Type B pancreatic cell (in vitro differentiated cells): ENCODE data around the gene NPW. TPM values are rescaled to one million over a fixed set of nuclear protein-coding genes. Genes with fewer than 3 reads are reported as not detected.
A peak's percentile ranks its signal among the peaks of the same experiment; 100 is the strongest.

Source experiments
- DNase-seq: peaks from one replicate; pipeline ENCODE4 v3.0.0; 2021; ENCODE audit warnings: mixed read lengths; ENCODE audit not compliant: unreplicated experiment; ENCODE audit errors: extremely low spot score
- H3K27ac Mint-ChIP-seq: 2 replicates; pipeline ENCODE4 v1.8.0; 2021; ENCODE audit warnings: mild to moderate bottlenecking, mixed read lengths
- H3K27me3 Mint-ChIP-seq: 2 replicates; pipeline ENCODE4 v1.8.0; 2021; ENCODE audit warnings: mixed read lengths
- H3K36me3 Mint-ChIP-seq: 2 replicates; pipeline ENCODE4 v1.8.0; 2021; ENCODE audit warnings: mixed read lengths
- H3K4me1 Mint-ChIP-seq: one replicate; pipeline ENCODE4 v1.8.0; 2021; ENCODE audit warnings: mixed read lengths; ENCODE audit not compliant: unreplicated experiment
- H3K4me3 Mint-ChIP-seq: 2 replicates; pipeline ENCODE4 v1.8.0; 2021; ENCODE audit warnings: mild to moderate bottlenecking, mixed read lengths
- H3K9me3 Mint-ChIP-seq: 2 replicates; pipeline ENCODE4 v1.8.0; 2021; ENCODE audit warnings: mixed read lengths
- CTCF ChIP-seq: fragments of 200-600 bp; sonication (generic); conservative IDR thresholded peaks from 2 replicates; pipeline ENCODE4 v1.5.0; 2021; ENCODE audit warnings: antibody characterized with exemption, mild to moderate bottlenecking
- total RNA-seq: library from RNA; stranded (reverse); gene quantifications from 2 replicates; pipeline ENCODE4 v1.2.1, GENCODE V29; 2021; ENCODE audit warnings: low replicate concordance

The NPW gene
- total RNA-seq, 1 donor from 2014 or later = 4.7 TPM

DNA sequence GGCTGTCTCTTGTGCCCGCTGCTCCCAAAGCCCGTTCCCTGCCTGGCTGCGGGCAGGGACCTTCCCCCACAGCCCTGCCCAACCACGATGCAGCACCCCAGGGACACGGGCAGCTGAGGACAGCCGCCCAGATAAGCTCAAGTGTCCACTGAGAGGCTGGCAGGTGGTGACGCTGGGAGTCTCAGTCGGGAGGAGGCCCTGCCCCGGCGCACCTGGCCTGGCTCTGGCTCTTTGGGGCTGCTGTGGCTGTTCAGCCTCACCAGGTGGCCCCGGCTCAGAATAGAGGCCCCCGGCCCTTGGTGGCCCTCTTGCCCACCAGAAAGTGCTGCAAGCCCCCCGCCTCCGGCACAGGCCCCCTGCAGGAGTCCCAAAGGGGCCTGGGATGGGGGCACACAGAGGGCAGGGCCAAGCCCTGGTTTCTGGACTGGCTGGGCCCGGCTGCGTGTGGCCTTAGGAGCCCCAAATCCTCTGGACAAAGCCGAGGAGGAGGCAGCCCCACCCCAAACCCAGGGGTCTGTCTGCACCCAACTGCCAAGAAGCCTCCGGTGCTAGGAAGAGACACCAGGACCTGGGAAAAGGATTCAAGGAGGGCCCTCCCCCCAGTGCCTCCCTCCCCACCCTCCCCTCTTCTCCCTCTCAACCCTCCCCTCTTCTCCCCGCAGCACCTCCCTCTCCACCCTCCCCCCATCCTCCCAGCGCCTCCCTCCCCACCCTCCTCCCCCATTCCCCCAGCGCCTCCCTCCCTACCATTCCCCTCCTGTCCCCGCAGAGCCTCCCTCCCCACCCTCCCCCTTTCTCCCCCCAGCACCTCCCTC, 22.8 kb downstream of the NPW start:
- Mint-ChIP-seq H3K9me3 (no peaks in the 10 kb centered on the region), H3K27ac (no peak overlapping the region), H3K4me3 (no peak overlapping the region), H3K27me3 (no peaks in the 10 kb centered on the region), H3K36me3 (peaks cover 3% of the 10 kb centered on the region), H3K4me1 (peaks cover 19% of the 10 kb centered on the region)
- no peak for DNase-seq
- TF ChIP-seq CTCF = no peak

DNA sequence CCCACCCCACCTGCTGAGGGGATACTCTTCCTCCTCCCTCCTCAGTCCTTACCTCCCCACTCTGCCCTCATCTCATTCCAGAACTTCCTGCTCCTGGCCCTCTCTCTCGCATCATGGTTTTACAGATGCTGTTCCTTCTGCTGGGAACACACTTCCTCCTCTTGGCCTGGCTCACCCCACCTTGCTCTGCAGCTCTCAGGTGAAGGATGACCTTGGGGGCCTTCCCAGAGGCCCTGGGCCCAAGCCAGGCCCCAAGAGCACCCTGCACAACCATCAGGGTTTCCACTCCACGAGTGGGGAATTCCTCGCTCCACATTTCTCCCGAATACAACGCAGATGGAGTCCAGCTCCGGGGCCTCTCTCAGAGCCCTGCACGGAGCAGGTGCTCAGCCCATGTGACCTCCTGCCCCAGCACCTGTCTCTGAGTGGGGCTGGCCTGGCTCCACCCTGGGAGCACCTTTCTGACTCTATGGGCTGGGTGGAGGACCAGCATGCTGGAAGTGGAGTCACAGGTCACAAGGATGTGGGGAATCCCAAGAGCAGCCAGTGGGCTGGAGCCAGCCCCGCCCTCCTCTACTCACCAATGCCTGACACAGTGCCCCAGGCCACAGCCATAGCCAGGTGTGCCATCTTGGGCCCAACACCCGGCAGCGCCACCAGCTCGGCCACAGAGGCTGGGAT, 23.5 kb downstream of the NPW start:
- DNase-seq = no peak
- H3K27ac Mint-ChIP-seq = peak overlapping the region; percentile 70
- TF ChIP-seq CTCF = no peak
- H3K36me3 Mint-ChIP-seq = peaks cover 3% of the 10 kb centered on the region
- no peak overlapping the region for H3K4me3 Mint-ChIP-seq
- H3K27me3 Mint-ChIP-seq = no peaks in the 10 kb centered on the region
- H3K9me3 Mint-ChIP-seq = no peaks in the 10 kb centered on the region
- peaks cover 19% of the 10 kb centered on the region for H3K4me1 Mint-ChIP-seq

DNA sequence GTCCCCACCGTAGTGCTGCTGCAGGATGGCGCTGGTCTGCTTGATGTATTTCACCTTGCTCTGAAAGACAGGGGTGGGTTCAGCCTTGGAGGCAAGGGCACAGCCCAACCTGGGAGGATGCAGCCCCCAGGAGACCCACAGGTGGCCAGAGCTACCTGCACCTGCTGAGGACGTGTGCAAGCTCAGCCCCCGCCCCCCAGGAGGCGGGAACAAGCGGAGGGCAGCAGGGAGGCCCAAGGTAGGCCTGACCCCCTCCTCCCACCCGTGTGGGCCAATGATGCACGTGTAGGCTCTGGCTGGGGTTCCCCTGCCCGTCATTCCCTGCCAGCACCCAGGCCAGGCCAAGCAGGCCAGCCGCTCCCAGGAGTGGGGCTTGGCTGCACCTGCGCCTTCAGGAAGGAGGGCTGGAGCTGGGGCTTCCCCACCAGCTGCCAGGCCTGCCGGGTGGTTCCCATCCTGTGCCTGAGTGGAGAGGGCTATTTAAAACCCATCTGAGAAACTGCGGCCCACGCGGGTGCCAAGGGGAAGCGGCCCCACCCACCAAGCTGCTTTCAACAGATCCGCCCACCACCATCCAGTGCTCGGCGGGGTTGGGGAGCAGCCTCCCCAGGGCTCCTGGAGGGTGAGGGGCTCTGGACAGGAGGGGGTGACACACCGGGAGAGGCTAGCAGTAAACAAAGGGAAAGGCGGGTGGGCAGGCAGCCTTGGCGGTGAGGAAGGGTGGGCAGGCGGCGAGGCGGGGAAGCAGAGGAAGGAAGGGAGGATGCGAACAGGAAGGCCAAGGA, 24.3 kb downstream of the NPW start:
- peaks cover 23% of the 10 kb centered on the region for H3K4me1 Mint-ChIP-seq
- no peaks in the 10 kb centered on the region for H3K9me3 Mint-ChIP-seq
- peaks cover 3% of the 10 kb centered on the region for H3K36me3 Mint-ChIP-seq
- no peak overlapping the region for H3K27ac Mint-ChIP-seq
- TF ChIP-seq CTCF = no peak
- no peak for DNase-seq
- H3K4me3 Mint-ChIP-seq = no peak overlapping the region
- no peaks in the 10 kb centered on the region for H3K27me3 Mint-ChIP-seq

- H3K36me3 Mint-ChIP-seq = peaks cover 3% of the 10 kb centered on the region
- H3K27ac Mint-ChIP-seq = no peak overlapping the region
- DNase-seq = no peak
- peaks cover 17% of the 10 kb centered on the region for H3K4me1 Mint-ChIP-seq
- H3K27me3 Mint-ChIP-seq = no peaks in the 10 kb centered on the region
- no peak overlapping the region for H3K4me3 Mint-ChIP-seq
- TF ChIP-seq CTCF = no peak
- H3K9me3 Mint-ChIP-seq = no peaks in the 10 kb centered on the region
These were observed 25.0 kb downstream of the NPW start for GRCh38 chr16:2044541-2044940.

DNA sequence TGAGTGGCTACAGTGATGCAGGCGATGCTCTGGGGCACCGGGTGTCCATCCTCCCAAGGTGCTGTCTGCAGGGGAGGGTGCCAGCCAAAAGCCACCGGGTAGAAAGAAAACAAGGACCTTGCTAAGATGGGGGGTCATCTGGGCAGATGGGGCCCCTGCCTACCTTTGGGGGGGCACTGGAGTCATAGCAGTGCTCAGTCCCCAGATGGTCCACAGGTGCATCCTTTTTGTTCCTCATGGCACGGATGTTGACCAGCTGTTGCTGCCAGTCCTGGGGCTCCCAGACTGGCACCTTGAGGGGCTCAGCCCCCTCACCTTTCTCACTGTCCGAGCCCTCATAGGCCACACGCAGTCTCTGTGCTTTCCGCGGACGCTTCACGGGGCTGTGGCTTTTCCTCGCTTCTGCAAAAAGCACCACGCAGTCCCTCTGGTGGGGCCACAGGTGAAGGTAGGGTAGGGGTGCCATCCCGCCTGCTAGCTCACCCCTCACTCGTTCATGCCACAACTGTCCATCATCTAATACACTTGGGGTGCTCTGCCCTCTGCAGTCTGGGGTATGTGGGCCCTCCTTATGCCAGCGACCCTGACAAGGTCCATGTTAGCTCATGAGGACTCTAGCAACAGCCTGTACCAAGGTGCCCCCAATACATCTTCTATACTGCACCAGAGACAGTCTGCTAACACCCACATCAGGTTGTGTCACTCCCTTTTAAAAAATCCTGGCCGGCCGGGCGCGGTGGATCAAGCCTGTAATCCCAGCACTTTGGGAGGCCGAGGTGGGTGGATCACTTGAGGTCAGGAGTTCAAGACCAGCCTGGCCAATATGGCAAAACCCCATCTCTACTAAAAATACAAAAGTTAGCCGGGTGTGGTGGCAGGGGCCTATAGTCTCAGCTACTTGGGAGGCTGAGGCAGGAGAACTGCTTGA, 26.6 kb downstream of the NPW start:
- Mint-ChIP-seq H3K27me3 (no peaks in the 10 kb centered on the region), H3K4me1 (peaks cover 15% of the 10 kb centered on the region), H3K36me3 (peaks cover 3% of the 10 kb centered on the region), H3K9me3 (no peaks in the 10 kb centered on the region), H3K4me3 (peak overlapping the region; percentile 93), H3K27ac (no peak overlapping the region)
- no peak for DNase-seq
- TF ChIP-seq CTCF = no peak
